Measurements from ENCODE around the gene PYGL. TPM values are rescaled to one million over a fixed set of nuclear protein-coding genes. Genes with fewer than 3 reads are reported as not detected.

PYGL gene
- total RNA-seq, 4 donors from 2014 or later, result 37.0 to 59.1 (median 51.6) TPM

- TF ChIP-seq POLR2A (IDR thresholded peaks at IDR 0.05), result no peak
- no peak for TF ChIP-seq CTCF (IDR thresholded peaks at IDR 0.05)
- H3K4me3 ChIP-seq (ENCODE audit: low read depth, poor library complexity, severe bottlenecking), result no peak overlapping the region
- no peak for DNase-seq (ENCODE audit: low spot score in 2 of 2)
- intact Hi-C loops (cut with DNase I; ENCODE audit: low total_unique reads), result no loop called here
- 9 to 24% methylated on average over 1 of the region's 1 CpG for WGBS, 2 donors
These were observed 85.0 kb downstream of the PYGL start for GRCh38 chr14:50859296-50859624.

DNA sequence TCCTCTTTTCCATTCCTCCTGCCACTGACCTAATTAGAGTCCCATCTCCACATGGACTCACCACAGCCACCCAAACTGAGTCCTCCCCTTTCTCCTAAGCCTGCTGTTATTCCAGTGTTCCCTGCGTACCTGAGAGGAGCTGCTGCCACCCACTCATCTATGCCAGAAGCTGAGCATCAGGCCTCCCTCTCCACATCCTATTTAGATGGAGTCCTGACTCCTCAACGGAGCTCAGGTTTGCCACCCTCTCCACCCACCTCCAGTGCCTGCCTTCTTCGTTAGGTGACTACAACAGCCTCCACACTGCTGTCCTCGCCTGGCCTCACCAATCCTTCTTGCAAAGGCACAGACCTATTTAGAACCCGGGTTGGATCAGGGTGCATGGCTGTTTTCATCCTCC lies 87.6 kb downstream of the PYGL start:
- DNase-seq (ENCODE audit: low spot score in 2 of 2), result no peak
- no peak overlapping the region for H3K4me3 ChIP-seq (ENCODE audit: low read depth, poor library complexity, severe bottlenecking)
- no peak for TF ChIP-seq CTCF (IDR thresholded peaks at IDR 0.05)
- no peak for TF ChIP-seq POLR2A (IDR thresholded peaks at IDR 0.05)
- WGBS, 2 donors, result 83 to 89% methylated on average over 5 of the region's 5 CpGs
- intact Hi-C loops (cut with DNase I; ENCODE audit: low total_unique reads), result no loop called here

GRCh38 chr14:50855558-50855957 lies 88.7 kb downstream of the PYGL start:
- no peak for TF ChIP-seq CTCF (IDR thresholded peaks at IDR 0.05)
- TF ChIP-seq POLR2A (IDR thresholded peaks at IDR 0.05), result no peak
- WGBS, 2 donors, result 59 to 68% methylated on average over 1 of the region's 1 CpG
- intact Hi-C loops (cut with DNase I; ENCODE audit: low total_unique reads), result no loop called here
- DNase-seq (ENCODE audit: low spot score in 2 of 2), result no peak
- no peak overlapping the region for H3K4me3 ChIP-seq (ENCODE audit: low read depth, poor library complexity, severe bottlenecking)

Other genes starting within 250 kb of the PYGL start
- 10 to 100 TPM; 22.7 to 32.2 (median 28.5) TPM for gene NIN, start 113.3 kb downstream of the PYGL start, total RNA-seq
- gene ABHD12B, start 72.4 kb downstream of the PYGL start, total RNA-seq, result 10 to 100 TPM; 20.9 to 77.3 (median 36.2) TPM
- 1 to 10 TPM in 3 of 4 donors, under 1 TPM in 1; 0.76 to 3.0 (median 1.4) TPM for gene TRIM9, start 150.6 kb upstream of the PYGL start, total RNA-seq